ENCODE measurements around the gene SGMS1.

The SGMS1 gene

GRCh38 chr10:50423448-50423847, 200.3 kb downstream of the SGMS1 start:
- DNase-seq (ENCODE audit: low read depth in 2 of 2) = no peak

- DNase-seq (ENCODE audit: low read depth in 2 of 2) = no peak
These were observed 201.5 kb downstream of the SGMS1 start for GRCh38 chr10:50422259-50422658.

- DNase-seq (ENCODE audit: low read depth in 2 of 2) = no peak
These were observed 202.6 kb downstream of the SGMS1 start for GRCh38 chr10:50421026-50421719.

GRCh38 chr10:50420196-50420595, 203.6 kb downstream of the SGMS1 start:
- DNase-seq (ENCODE audit: low read depth in 2 of 2) = no peak

- DNase-seq (ENCODE audit: low read depth in 2 of 2) = no peak
These were observed 204.0 kb downstream of the SGMS1 start for GRCh38 chr10:50419756-50420155.

GRCh38 chr10:50419091-50419490, 204.7 kb downstream of the SGMS1 start:
- no peak for DNase-seq (ENCODE audit: low read depth in 2 of 2)

- peak in 1 of 2 experiments; percentile 33 for DNase-seq (ENCODE audit: low read depth in 2 of 2)
These were observed 205.6 kb downstream of the SGMS1 start for GRCh38 chr10:50417886-50418830.

- no peak for DNase-seq (ENCODE audit: low read depth in 2 of 2)
These were observed 206.3 kb downstream of the SGMS1 start for GRCh38 chr10:50417486-50417885.

GRCh38 chr10:50416881-50417280, 206.9 kb downstream of the SGMS1 start:
- DNase-seq (ENCODE audit: low read depth in 2 of 2) = no peak

- DNase-seq (ENCODE audit: low read depth in 2 of 2) = no peak
These were observed 207.5 kb downstream of the SGMS1 start for GRCh38 chr10:50416181-50416824.

- no peak for DNase-seq (ENCODE audit: low read depth in 2 of 2)
These were observed 208.5 kb downstream of the SGMS1 start for GRCh38 chr10:50415292-50415691.

- DNase-seq (ENCODE audit: low read depth in 2 of 2) = no peak
These were observed 213.5 kb downstream of the SGMS1 start for GRCh38 chr10:50410066-50410811.

GRCh38 chr10:50407076-50407801, 216.5 kb downstream of the SGMS1 start:
- DNase-seq (ENCODE audit: low read depth in 2 of 2) = no peak

GRCh38 chr10:50406457-50407070, 217.2 kb downstream of the SGMS1 start:
- DNase-seq (ENCODE audit: low read depth in 2 of 2) = no peak

- no peak for DNase-seq (ENCODE audit: low read depth in 2 of 2)
These were observed 218.0 kb downstream of the SGMS1 start for GRCh38 chr10:50405723-50406122.

- no peak for DNase-seq (ENCODE audit: low read depth in 2 of 2)
These were observed 219.6 kb downstream of the SGMS1 start for GRCh38 chr10:50404021-50404773.

GRCh38 chr10:50403074-50403473, 220.7 kb downstream of the SGMS1 start:
- no peak for DNase-seq (ENCODE audit: low read depth in 2 of 2)

- no peak for DNase-seq (ENCODE audit: low read depth in 2 of 2)
These were observed 221.3 kb downstream of the SGMS1 start for GRCh38 chr10:50402466-50402865.

GRCh38 chr10:50400694-50401093, 223.1 kb downstream of the SGMS1 start:
- DNase-seq (ENCODE audit: low read depth in 2 of 2) = no peak

- no peak for DNase-seq (ENCODE audit: low read depth in 2 of 2)
These were observed 224.9 kb downstream of the SGMS1 start for GRCh38 chr10:50398823-50399222.
